Motor neuron (in vitro differentiated cells): ENCODE data around the gene GALNT10. TPM values are rescaled to one million over a fixed set of nuclear protein-coding genes. Genes with fewer than 3 reads are reported as not detected.

Experiments used
- ATAC-seq, 8 experiments: fragments of 200-7000 bp; cut with Tn5 transposase; replicated peaks in 6 of 8; 2 replicates each; pipeline ENCODE4 v1.8.0; 2021; ENCODE audit warnings: mild to moderate bottlenecking in 8 of 8, moderate library complexity in 8 of 8
- H3K27ac ChIP-seq, 2 donors: fragments of 250-450 bp; sonication (Bioruptor Pico); 2 replicates each; pipeline ENCODE4 v1.9.0; 2021; ENCODE audit warnings: antibody characterized with exemption in 2 of 2, mild to moderate bottlenecking in 2 of 2, moderate library complexity in 1 of 2
- H3K4me1 ChIP-seq, 2 donors: fragments of 250-450 bp; sonication (Bioruptor Pico); replicated peaks in 1 of 2; 2 replicates each; pipeline ENCODE4 v1.6.1; 2021; ENCODE audit warnings: antibody characterized with exemption in 2 of 2, mild to moderate bottlenecking in 2 of 2, moderate library complexity in 1 of 2
- H3K4me3 ChIP-seq, 5 donors: fragments of 250-450 bp; sonication (Bioruptor Pico); 2 replicates each; pipeline ENCODE4 v1.9.0; 2021; ENCODE audit warnings: antibody characterized with exemption in 5 of 5, mild to moderate bottlenecking in 5 of 5, moderate library complexity in 4 of 5
- WGBS, 10 experiments: fragments of 450-650 bp; shearing (Covaris generic); methylation state at CpG; one replicate each; pipeline ENCODE4 v1.0.0; 2022; 5-methylcytosine and 5-hydroxymethylcytosine counted together
- in situ Hi-C, 9 experiments: fragments of 400-800 bp; cut with MboI; loops; one replicate each; pipeline ENCODE4 v1.15.0; 2021; ENCODE audit warnings: low sequenced_read_pairs in 9 of 9, low pct_unique_long_range_greater_than_20kb in 2 of 9; ENCODE audit not compliant: unreplicated experiment in 9 of 9
- total RNA-seq, 8 experiments: library from RNA; unstranded; fragments of 300-600 nt; gene quantifications; 2 replicates each; pipeline versions ENCODE4 v1.2.3 to v1.2.4, GENCODE V29; 2022

GALNT10 gene
- total RNA-seq, 8 experiments from 2014 or later: 2.8 to 33.3 (median 7.5) TPM

GRCh38 chr5:154285661-154286408 is 95.3 kb downstream of the GALNT10 start:
- H3K27ac ChIP-seq: no peak overlapping the region
- peaks cover 0 to 7% of the 10 kb centered on the region in 2 donors for H3K4me1 ChIP-seq
- peak in 4 of 8 experiments; percentile 25 to 91 (median 82) for ATAC-seq
- in situ Hi-C loops: no loop called here
- WGBS, 10 experiments: 40 to 100% (median 71%) methylated on average over 1 to 4 of the region's 4 CpGs; no CpG with 5 or more reads in 1 of the 10 experiments
- no peak overlapping the region for H3K4me3 ChIP-seq

DNA sequence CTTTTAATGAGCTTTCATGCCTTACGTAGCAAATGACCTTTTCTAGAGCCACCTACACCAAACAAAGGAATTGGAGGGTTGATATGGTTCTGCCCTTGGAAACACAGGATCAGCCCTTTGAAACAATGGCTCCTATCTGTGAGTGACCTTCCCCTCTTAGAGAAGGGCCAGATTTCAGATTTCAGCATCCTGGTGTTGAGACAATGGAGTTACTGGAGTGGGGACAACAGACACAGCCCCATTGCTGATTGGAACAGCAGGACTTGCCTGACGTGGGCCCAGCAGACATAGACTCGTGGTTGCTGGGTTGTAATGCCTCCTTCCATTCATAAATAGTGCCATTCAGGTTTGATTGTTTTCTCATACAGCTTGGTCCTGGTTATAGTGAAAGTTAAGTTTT is 96.0 kb downstream of the GALNT10 start:
- WGBS, 10 experiments: 71 to 89% (median 80%) methylated on average over 1 to 3 of the region's 3 CpGs; no CpG with 5 or more reads in 5 of the 10 experiments

GRCh38 chr5:154287136-154287535 is 96.6 kb downstream of the GALNT10 start:
- 39 to 100% (median 81%) methylated on average over 1 to 5 of the region's 5 CpGs; no CpG with 5 or more reads in 4 of the 10 experiments for WGBS, 10 experiments
- Histone ChIP-seq H3K4me1 (peaks cover 0 to 7% of the 10 kb centered on the region in 2 donors), H3K27ac (no peak overlapping the region), H3K4me3 (no peak overlapping the region)
- ATAC-seq: peak in 1 of 8 experiments; percentile 63
- in situ Hi-C loops: no loop called here

More for the DNA sequence above, 96.0 kb downstream of the GALNT10 start:
- H3K4me3 ChIP-seq: no peak overlapping the region
- in situ Hi-C loops: no loop called here
- H3K4me1 ChIP-seq: peaks cover 0 to 7% of the 10 kb centered on the region in 2 donors
- no peak overlapping the region for H3K27ac ChIP-seq
- ATAC-seq: no peak

DNA sequence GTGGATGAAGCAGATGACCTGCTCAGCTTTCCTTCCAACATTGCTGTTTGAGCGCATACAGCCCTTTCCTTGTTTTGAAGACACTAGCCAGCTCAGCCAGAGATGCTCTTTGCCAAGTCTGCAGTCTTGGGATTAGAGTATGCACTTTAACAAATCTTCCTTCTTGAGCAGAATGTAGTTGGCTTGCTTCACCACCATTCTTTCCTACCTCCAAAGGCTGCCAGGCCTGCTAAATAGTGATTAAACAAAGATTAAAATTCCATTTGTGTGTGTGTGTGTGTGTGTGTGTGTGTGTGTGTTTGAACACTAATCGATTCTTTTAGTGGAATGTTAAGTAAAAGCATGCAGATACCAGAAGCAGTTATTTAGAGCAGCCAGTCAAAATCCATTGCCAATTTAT is 97.6 kb downstream of the GALNT10 start:
- Histone ChIP-seq H3K27ac (no peak overlapping the region), H3K4me1 (peaks cover 0 to 7% of the 10 kb centered on the region in 2 donors), H3K4me3 (no peak overlapping the region)
- in situ Hi-C loops: no loop called here
- ATAC-seq: peak in 1 of 8 experiments; percentile 41
- WGBS, 10 experiments: 8 to 100% (median 71%) methylated on average over 1 to 2 of the region's 2 CpGs; no CpG with 5 or more reads in 4 of the 10 experiments

DNA sequence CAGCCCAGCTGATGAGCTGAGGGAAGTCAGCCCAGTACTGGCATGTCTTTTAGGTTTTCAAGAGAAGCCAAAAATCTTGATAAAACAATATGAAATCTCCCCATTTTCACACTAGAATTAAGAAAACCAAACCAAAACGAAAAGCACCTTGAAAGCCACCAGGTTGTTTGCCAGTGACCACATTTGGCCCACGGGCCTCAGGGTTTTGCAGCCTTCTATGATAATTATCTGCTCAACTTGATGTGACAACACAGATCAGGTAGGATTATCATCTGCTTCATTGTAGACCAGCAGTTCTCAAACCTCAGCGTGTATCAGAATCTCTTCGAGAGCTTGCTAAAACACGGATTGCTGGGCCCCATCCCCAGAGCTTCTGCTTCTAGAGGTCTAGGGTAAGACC is 101.4 kb downstream of the GALNT10 start:
- WGBS, 10 experiments: 60 to 100% (median 86%) methylated on average over 1 to 5 of the region's 5 CpGs; no CpG with 5 or more reads in 2 of the 10 experiments
- in situ Hi-C loops: no loop called here
- ATAC-seq: no peak

DNA sequence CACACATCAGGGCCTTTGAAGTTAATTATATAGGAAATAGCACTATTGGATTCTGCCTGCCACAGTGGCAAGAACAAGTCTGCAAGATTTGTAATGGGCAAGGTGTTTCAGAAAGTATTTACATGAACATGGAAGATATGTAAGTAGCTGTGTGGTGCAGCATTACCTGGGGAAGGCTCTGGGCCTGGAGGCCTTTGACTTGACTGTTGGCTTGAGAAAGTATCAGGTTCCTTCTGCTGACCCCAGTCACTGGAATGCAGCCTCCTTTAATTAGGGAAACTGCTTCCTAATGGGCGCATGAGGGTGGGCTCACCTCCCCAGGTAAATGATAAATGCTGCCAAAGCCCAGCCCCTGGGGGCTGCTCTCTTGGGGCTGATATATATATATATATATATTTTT is 102.7 kb downstream of the GALNT10 start:
- ATAC-seq: no peak
- 80 to 100% (median 100%) methylated on average over 1 of the region's 1 CpG; no CpG with 5 or more reads in 7 of the 10 experiments for WGBS, 10 experiments

More for the DNA sequence above, 101.4 kb downstream of the GALNT10 start:
- Histone ChIP-seq H3K4me1 (no peaks in the 10 kb centered on the region), H3K27ac (no peak overlapping the region), H3K4me3 (no peak overlapping the region)

DNA sequence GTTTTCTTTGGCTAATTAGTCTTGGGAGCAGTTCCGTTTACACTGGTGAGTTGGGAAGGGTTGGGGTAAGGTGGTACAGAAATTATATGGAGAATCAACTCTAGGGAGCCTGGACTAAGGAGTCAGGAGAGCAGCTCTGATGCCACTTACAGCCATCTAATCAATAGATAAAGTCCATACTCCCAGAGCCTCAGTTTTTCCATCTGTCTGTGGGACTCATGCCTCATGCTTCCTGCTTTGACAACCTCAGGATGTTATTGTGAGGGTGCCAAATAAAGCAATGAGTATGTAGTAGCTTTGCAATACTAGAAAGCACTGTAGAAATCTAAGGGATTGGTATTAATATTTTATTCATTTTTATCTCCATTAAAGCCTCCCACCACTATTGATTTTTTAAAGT is 105.0 kb downstream of the GALNT10 start:
- no peak overlapping the region for H3K27ac ChIP-seq
- no peaks in the 10 kb centered on the region for H3K4me1 ChIP-seq
- WGBS, 10 experiments: 83 to 100% (median 100%) methylated on average over 1 of the region's 1 CpG; no CpG with 5 or more reads in 6 of the 10 experiments
- in situ Hi-C loops: no loop called here
- no peak for ATAC-seq
- no peak overlapping the region for H3K4me3 ChIP-seq

More for the DNA sequence above, 102.7 kb downstream of the GALNT10 start:
- in situ Hi-C loops: no loop called here
- H3K4me3 ChIP-seq: no peak overlapping the region
- no peak overlapping the region for H3K27ac ChIP-seq
- H3K4me1 ChIP-seq: no peaks in the 10 kb centered on the region

DNA sequence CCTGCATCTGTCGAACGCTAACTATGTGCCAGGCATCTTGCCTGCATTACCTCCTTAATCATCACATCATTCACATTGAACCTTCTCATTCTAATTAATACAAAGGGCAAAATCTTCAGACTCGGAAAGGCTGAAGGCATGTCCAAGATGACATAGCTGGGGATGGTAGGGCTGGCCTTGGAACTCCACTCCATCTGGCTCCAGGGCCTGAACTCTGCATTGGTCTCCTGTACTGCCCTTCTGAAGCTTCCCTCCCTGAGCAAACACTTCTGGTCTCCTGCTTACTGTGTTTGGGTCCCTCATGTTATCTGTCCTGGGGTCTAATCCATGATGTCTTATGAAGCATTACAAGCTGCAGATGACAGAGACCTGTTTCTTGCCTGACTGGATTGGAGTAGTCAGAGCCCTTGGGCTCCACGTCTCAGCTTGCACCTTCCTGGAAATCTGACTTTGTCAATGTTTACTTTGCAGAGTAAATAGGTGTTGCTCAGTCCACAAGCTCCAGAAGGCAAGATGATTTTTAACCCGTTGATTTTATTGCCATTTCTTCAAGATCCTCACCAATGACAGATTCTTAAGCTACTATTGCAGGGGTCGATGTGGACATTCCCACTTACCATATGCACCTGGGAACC is 106.1 kb downstream of the GALNT10 start:
- in situ Hi-C loops: no loop called here
- H3K27ac ChIP-seq: no peak overlapping the region

GRCh38 chr5:154298065-154298464 is 107.5 kb downstream of the GALNT10 start:
- Histone ChIP-seq H3K4me1 (no peaks in the 10 kb centered on the region), H3K27ac (no peak overlapping the region), H3K4me3 (no peak overlapping the region)
- no peak for ATAC-seq
- WGBS, 10 experiments: 89 to 100% (median 100%) methylated on average over 1 to 3 of the region's 3 CpGs; no CpG with 5 or more reads in 3 of the 10 experiments
- in situ Hi-C loops: no loop called here

More for the DNA sequence above, 106.1 kb downstream of the GALNT10 start:
- no peak overlapping the region for H3K4me3 ChIP-seq
- ATAC-seq: peak in 2 of 8 experiments; percentile 60 to 82
- 67 to 100% (median 89%) methylated on average over 2 to 4 of the region's 6 CpGs; no CpG with 5 or more reads in 2 of the 10 experiments for WGBS, 10 experiments
- no peaks in the 10 kb centered on the region for H3K4me1 ChIP-seq

GRCh38 chr5:154300207-154300883 is 109.8 kb downstream of the GALNT10 start:
- no peak overlapping the region for H3K4me3 ChIP-seq
- no peaks in the 10 kb centered on the region for H3K4me1 ChIP-seq
- ATAC-seq: peak in 2 of 8 experiments; percentile 88 to 95
- no peak overlapping the region for H3K27ac ChIP-seq
- in situ Hi-C loops: no loop called here
- 65 to 100% (median 94%) methylated on average over 2 to 3 of the region's 4 CpGs; no CpG with 5 or more reads in 1 of the 10 experiments for WGBS, 10 experiments

DNA sequence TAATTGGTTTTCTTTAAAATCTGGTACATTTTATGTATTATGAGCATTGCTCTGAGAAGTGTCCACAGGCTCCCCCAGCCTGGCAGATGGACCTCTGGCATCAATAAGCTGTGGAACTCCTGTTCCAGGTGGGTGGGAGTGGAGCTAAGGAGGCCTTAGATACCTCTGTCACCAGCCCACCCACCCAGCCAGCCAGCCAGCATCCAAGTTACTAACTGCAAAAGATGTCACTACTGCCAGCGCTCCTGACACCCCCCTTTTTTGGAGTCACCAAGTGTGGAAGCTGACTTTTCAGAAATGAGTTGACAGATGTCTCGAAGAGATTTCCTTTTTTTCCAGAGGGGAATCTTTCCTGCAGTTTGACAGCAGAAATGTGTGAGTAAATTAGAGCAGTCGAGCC is 111.2 kb downstream of the GALNT10 start:
- H3K27ac ChIP-seq: no peak overlapping the region
- WGBS, 10 experiments: 13 to 100% (median 67%) methylated on average over 1 to 2 of the region's 3 CpGs; no CpG with 5 or more reads in 3 of the 10 experiments
- no peaks in the 10 kb centered on the region for H3K4me1 ChIP-seq
- peak in 1 of 8 experiments; percentile 25 for ATAC-seq
- in situ Hi-C loops: no loop called here
- H3K4me3 ChIP-seq: no peak overlapping the region

- no peak overlapping the region for H3K4me3 ChIP-seq
- H3K4me1 ChIP-seq: no peaks in the 10 kb centered on the region
- ATAC-seq: peak in 5 of 8 experiments; percentile 48 to 99 (median 72)
- H3K27ac ChIP-seq: no peak overlapping the region
- WGBS, 10 experiments: 73 to 100% (median 90%) methylated on average over 1 to 3 of the region's 5 CpGs; no CpG with 5 or more reads in 5 of the 10 experiments
- in situ Hi-C loops: no loop called here
Observed at GRCh38 chr5:154302161-154302560, 111.6 kb downstream of the GALNT10 start.

GRCh38 chr5:154303133-154303532 is 112.6 kb downstream of the GALNT10 start:
- Histone ChIP-seq H3K4me3 (no peak overlapping the region), H3K27ac (no peak overlapping the region), H3K4me1 (no peaks in the 10 kb centered on the region)
- in situ Hi-C loops: no loop called here
- ATAC-seq: no peak
- 100% methylated on average over 1 of the region's 1 CpG; no CpG with 5 or more reads in 7 of the 10 experiments for WGBS, 10 experiments
